Fibroblast of lung (primary cell): ENCODE measurements around the gene SULT1A1. TPM values are rescaled to one million over a fixed set of nuclear protein-coding genes. Genes with fewer than 3 reads are reported as not detected.

Source experiments
- DNase-seq, 2 donors: peaks; one replicate each; pipeline versions ENCODE4 v3.0.0 to v3.0.0-alpha.2; 2010; ENCODE audit warnings: low read depth in 2 of 2
- H2AFZ ChIP-seq: 2 replicates; pipeline ENCODE4 v1.5.1; 2012; ENCODE audit warnings: low read length, control low read depth, inconsistent platforms
- H3K27ac ChIP-seq: 2 replicates; pipeline ENCODE4 v1.5.1; 2011; ENCODE audit warnings: low read length, control low read depth; ENCODE audit not compliant: insufficient read depth
- H3K27me3 ChIP-seq: 2 replicates; pipeline ENCODE4 v1.5.1; 2011; ENCODE audit warnings: mild to moderate bottlenecking, low read length; ENCODE audit not compliant: control insufficient read depth, insufficient read depth
- H3K36me3 ChIP-seq: 2 replicates; pipeline ENCODE4 v1.5.1; 2011; ENCODE audit warnings: low read length; ENCODE audit not compliant: control insufficient read depth, insufficient read depth
- H3K4me1 ChIP-seq: 2 replicates; pipeline ENCODE4 v1.5.1; 2011; ENCODE audit warnings: low read length; ENCODE audit not compliant: control insufficient read depth, insufficient read depth; ENCODE audit errors: extremely low read depth
- H3K4me2 ChIP-seq: 2 replicates; pipeline ENCODE4 v1.5.1; 2011; ENCODE audit warnings: low read length, control low read depth; ENCODE audit not compliant: insufficient read depth; ENCODE audit errors: extremely low read depth
- H3K4me3 ChIP-seq, 4 experiments: fragments of 200-600 bp in 1 of 4; sonication (generic) in 1 of 4; replicated peaks in 1 of 4; 2 replicates each; pipeline ENCODE4 v1.5.1; 2011 to 2016; ENCODE audit warnings: low read length in 4 of 4, low read depth in 3 of 4, mild to moderate bottlenecking in 3 of 4, control low read depth in 2 of 4, inconsistent platforms in 1 of 4, mixed read lengths in 1 of 4; ENCODE audit not compliant: insufficient read depth in 1 of 4; ENCODE audit errors: control extremely low read depth in 1 of 4
- H3K79me2 ChIP-seq: 2 replicates; pipeline ENCODE4 v1.5.1; 2012; ENCODE audit warnings: mild to moderate bottlenecking, low read length, inconsistent platforms; ENCODE audit not compliant: control insufficient read depth, insufficient read depth
- H3K9ac ChIP-seq: 2 replicates; pipeline ENCODE4 v1.5.1; 2011; ENCODE audit warnings: mild to moderate bottlenecking, low read length, control low read depth; ENCODE audit not compliant: insufficient read depth
- H3K9me3 ChIP-seq: 2 replicates; pipeline ENCODE4 v1.5.1; 2012; ENCODE audit warnings: low read depth, low read length; ENCODE audit not compliant: control insufficient read depth, insufficient read depth
- H4K20me1 ChIP-seq: 2 replicates; pipeline ENCODE4 v1.5.1; 2011; ENCODE audit warnings: low read length; ENCODE audit not compliant: control insufficient read depth, insufficient read depth; ENCODE audit errors: extremely low read depth
- CTCF ChIP-seq, 2 donors: IDR thresholded peaks in 1 of 2; conservative IDR thresholded peaks in 1 of 2; 1 replicate in 1 of 2; 2 replicates in 1 of 2; pipeline ENCODE4 v1.5.1; 2011 to 2012; ENCODE audit warnings: low read length in 2 of 2, control low read depth in 1 of 2, inconsistent platforms in 1 of 2, low read depth in 1 of 2, mild to moderate bottlenecking in 1 of 2
- EZH2 ChIP-seq: IDR thresholded peaks from 2 replicates; pipeline ENCODE4 v1.5.1; 2012; ENCODE audit warnings: low read length, control low read depth, mild to moderate bottlenecking; ENCODE audit errors: missing control alignments
- polyA plus RNA-seq, 2 donors: library from polyadenylated mRNA; depleted of rRNA in 1 of 2; stranded (reverse) in 1 of 2; unstranded in 1 of 2; fragments of >200 nt; gene quantifications; 2 replicates each; pipeline ENCODE4 v1.2.1, GENCODE V29; 2011 to 2012; ENCODE audit warnings: missing spikeins in 1 of 2
- total RNA-seq: library from RNA; depleted of rRNA; stranded (reverse); fragments of >200 nt; gene quantifications from 2 replicates; pipeline ENCODE4 v1.2.1, GENCODE V29; 2014

SULT1A1 gene
- total and polyA plus RNA-seq, 2 donors (not counting 1 experiment from before 2014, with no cell fraction given) = 1.3 to 1.7 TPM

- H3K27ac ChIP-seq = no peak overlapping the region
- H4K20me1 ChIP-seq = no peaks in the 10 kb centered on the region
- H3K4me3 ChIP-seq = no peak overlapping the region
- no peak overlapping the region for H3K4me2 ChIP-seq
- H3K9ac ChIP-seq = no peak overlapping the region
- H3K9me3 ChIP-seq = no peaks in the 10 kb centered on the region
- H3K4me1 ChIP-seq = peaks cover 2% of the 10 kb centered on the region
- H3K36me3 ChIP-seq = no peaks in the 10 kb centered on the region
- no peaks in the 10 kb centered on the region for H3K27me3 ChIP-seq
- H2AFZ ChIP-seq = no peak overlapping the region
- no peak for DNase-seq
- no peaks in the 10 kb centered on the region for H3K79me2 ChIP-seq
- no peak for TF ChIP-seq CTCF (conservative IDR thresholded peaks at IDR 0.05 in 1 of 2, IDR thresholded peaks at IDR 0.05 in 1 of 2; ENCODE audit: low read depth in 1 of 2, low read length in 2 of 2)
These were observed 52.9 kb downstream of the SULT1A1 start for GRCh38 chr16:28556914-28557320.

GRCh38 chr16:28555561-28555960, 54.3 kb downstream of the SULT1A1 start:
- no peak overlapping the region for H3K9ac ChIP-seq

More at GRCh38 chr16:28555561-28555960, 54.3 kb downstream of the SULT1A1 start:
- no peaks in the 10 kb centered on the region for H3K27me3 ChIP-seq
- H3K4me1 ChIP-seq = no peaks in the 10 kb centered on the region
- H2AFZ ChIP-seq = no peak overlapping the region
- H3K27ac ChIP-seq = no peak overlapping the region
- TF ChIP-seq EZH2 = no peak
- no peak for TF ChIP-seq CTCF (conservative IDR thresholded peaks at IDR 0.05 in 1 of 2, IDR thresholded peaks at IDR 0.05 in 1 of 2; ENCODE audit: low read depth in 1 of 2, low read length in 2 of 2)
- no peak for DNase-seq
- no peaks in the 10 kb centered on the region for H4K20me1 ChIP-seq
- H3K4me2 ChIP-seq = no peak overlapping the region
- H3K9me3 ChIP-seq = no peaks in the 10 kb centered on the region
- H3K4me3 ChIP-seq = no peak overlapping the region
- H3K79me2 ChIP-seq = no peaks in the 10 kb centered on the region
- H3K36me3 ChIP-seq = no peaks in the 10 kb centered on the region

Other genes with a start within 250 kb of the SULT1A1 start
- gene NPIPB6, start 246.5 kb downstream of the SULT1A1 start, total RNA-seq = 0.66 TPM in 1 of 2 replicates, not detected in the other
- 0.05 and 0.23 TPM in 2 replicates for gene NPIPB6, start 246.5 kb downstream of the SULT1A1 start, polyA plus RNA-seq
- gene EIF3CL, start 206.2 kb downstream of the SULT1A1 start, total RNA-seq = 67.4 and 88.6 TPM in 2 replicates
- 45.6 and 70.5 TPM in 2 replicates for gene EIF3CL, start 206.2 kb downstream of the SULT1A1 start, polyA plus RNA-seq
- not detected in 2 replicates for gene NPIPB7, start 137.7 kb downstream of the SULT1A1 start, total RNA-seq
- not detected in 2 replicates for gene NPIPB7, start 137.7 kb downstream of the SULT1A1 start, polyA plus RNA-seq
- 19.3 and 23.3 TPM in 2 replicates for gene CLN3, start 118.0 kb downstream of the SULT1A1 start, total RNA-seq
- gene CLN3, start 118.0 kb downstream of the SULT1A1 start, polyA plus RNA-seq = 19.5 and 25.4 TPM in 2 replicates
- under 0.01 TPM in 1 of 2 replicates, not detected in the other for gene APOBR, start 115.4 kb downstream of the SULT1A1 start, total RNA-seq
- gene APOBR, start 115.4 kb downstream of the SULT1A1 start, polyA plus RNA-seq = not detected in 2 replicates
- gene IL27, start 103.2 kb downstream of the SULT1A1 start, total RNA-seq = not detected in 2 replicates
- not detected in 2 replicates for gene IL27, start 103.2 kb downstream of the SULT1A1 start, polyA plus RNA-seq
- gene NUPR1, start 71.1 kb downstream of the SULT1A1 start, total RNA-seq = 59.3 and 87.0 TPM in 2 replicates
- gene NUPR1, start 71.1 kb downstream of the SULT1A1 start, polyA plus RNA-seq = 22.2 and 38.0 TPM in 2 replicates
- 6.9 and 12.8 TPM in 2 replicates for gene SGF29, start 56.1 kb downstream of the SULT1A1 start, total RNA-seq
- 1.6 and 2.5 TPM in 2 replicates for gene SGF29, start 56.1 kb downstream of the SULT1A1 start, polyA plus RNA-seq
- gene SULT1A2, start 13.0 kb downstream of the SULT1A1 start, total RNA-seq = 0.17 and 0.26 TPM in 2 replicates
- not detected in 2 replicates for gene SULT1A2, start 13.0 kb downstream of the SULT1A1 start, polyA plus RNA-seq
- 0.17 TPM in 1 of 2 replicates, not detected in the other for gene NPIPB8, start 28.0 kb upstream of the SULT1A1 start, total RNA-seq
- gene NPIPB8, start 28.0 kb upstream of the SULT1A1 start, polyA plus RNA-seq = not detected in 2 replicates
- 155 and 183 TPM in 2 replicates for gene EIF3C, start 101.4 kb upstream of the SULT1A1 start, total RNA-seq
- 259 and 267 TPM in 2 replicates for gene EIF3C, start 101.4 kb upstream of the SULT1A1 start, polyA plus RNA-seq
- 1.7 and 1.8 TPM in 2 replicates for gene NPIPB9, start 141.7 kb upstream of the SULT1A1 start, total RNA-seq
- 0.05 and 0.12 TPM in 2 replicates for gene NPIPB9, start 141.7 kb upstream of the SULT1A1 start, polyA plus RNA-seq
- gene ATXN2L, start 213.0 kb upstream of the SULT1A1 start, total RNA-seq = 33.6 and 52.8 TPM in 2 replicates
- gene ATXN2L, start 213.0 kb upstream of the SULT1A1 start, polyA plus RNA-seq = 16.4 and 21.5 TPM in 2 replicates
- 115 and 117 TPM in 2 replicates for gene TUFM, start 236.3 kb upstream of the SULT1A1 start, total RNA-seq
- gene TUFM, start 236.3 kb upstream of the SULT1A1 start, polyA plus RNA-seq = 68.6 and 105 TPM in 2 replicates